Bladder microvascular endothelial cell (primary cell): ENCODE results near the gene PSMB7. TPM values are rescaled to one million over a fixed set of nuclear protein-coding genes. Genes with fewer than 3 reads are reported as not detected.

Experiments used
- total RNA-seq: library from RNA; depleted of rRNA; stranded (reverse); fragments of >200 nt; gene quantifications from 2 replicates; pipeline ENCODE4 v1.2.3, GENCODE V29; 2014

Gene PSMB7
- total RNA-seq = 200 and 243 TPM in 2 replicates

DNA sequence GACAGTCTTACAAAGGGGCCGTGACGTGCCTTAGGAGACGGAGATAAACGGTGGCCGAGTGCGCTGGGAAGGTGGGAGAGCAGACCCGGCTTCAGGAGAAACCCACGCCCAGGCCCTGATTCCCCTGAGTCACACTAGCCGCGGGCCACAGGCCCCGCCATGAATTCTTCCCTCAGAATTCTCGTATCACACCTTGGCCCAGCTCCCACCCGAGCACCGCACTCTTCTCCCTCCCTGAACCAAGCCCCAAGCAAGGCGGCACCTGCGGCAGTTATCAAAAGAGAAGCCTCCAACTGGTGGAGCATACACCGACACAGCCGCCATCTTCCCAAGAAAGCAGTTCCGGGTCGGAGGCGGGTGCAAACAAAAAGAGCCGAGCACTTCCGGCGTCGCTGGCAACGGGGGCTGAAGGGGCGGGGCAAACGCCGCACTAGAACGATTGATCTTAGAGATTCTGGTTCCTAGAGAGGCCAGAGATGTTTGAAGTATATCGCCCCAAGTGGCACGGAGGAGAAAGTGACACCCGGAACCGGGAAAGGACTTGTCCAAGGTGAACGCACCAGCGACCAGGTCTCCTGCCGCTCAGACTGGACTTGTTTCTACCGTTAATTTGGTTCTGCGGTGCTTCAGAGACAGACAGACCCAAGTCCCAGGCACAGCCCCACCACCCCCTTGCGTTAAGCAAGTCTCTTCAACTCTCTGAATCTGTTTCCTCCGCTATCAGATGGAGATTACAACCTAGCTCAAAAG lies at the start of gene PSMB7:
TSS of gene PSMB7 (minus strand) at position 341 of the 750 bp plus-strand sequence. CDS start at position 324, 17 bp downstream.

DNA sequence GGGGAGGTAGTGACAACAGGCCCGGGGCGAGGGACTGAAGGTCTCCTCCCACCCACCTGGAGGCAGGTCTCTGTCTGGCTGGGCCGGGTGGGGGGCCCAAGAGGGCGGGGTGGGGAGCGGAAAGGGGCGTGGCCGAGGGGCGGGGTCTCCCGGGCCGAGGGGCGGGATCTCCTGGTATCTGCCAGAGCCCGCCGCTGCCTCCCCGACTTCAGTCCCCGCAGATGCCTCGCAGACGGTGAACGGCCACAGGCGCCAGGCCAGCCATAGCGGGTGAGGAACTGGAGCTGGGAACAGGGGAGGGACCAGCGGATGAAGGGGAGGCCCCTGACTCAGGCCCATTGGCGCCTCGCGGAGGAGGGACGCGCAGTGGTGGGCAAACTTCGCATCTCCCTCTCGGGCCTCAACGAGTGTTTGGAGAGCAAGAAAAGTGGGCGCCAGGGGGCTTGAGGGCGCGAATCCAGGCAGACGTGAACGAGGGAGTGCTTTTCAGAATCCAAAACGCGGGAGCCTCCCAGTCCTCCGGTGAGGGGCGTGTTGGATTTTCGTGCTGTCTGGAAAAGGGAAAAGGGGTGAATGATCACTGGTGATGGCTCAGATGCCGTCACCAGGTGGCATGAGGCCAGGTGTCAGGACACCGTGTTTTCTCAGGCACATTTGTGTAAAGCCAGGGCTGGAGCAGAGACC lies 35.1 kb upstream of the PSMB7 start, which contains the start of gene ADGRD2:
TSS of gene ADGRD2 (plus strand) at position 211 of the 684 bp plus-strand sequence. CDS start 1,216 bp downstream, outside the sequence.

Other genes with a start within 250 kb of the PSMB7 start
- 13.3 and 57.1 TPM in 2 replicates for gene NEK6, start 157.5 kb downstream of the PSMB7 start, total RNA-seq
- gene ADGRD2, start 35.0 kb upstream of the PSMB7 start, total RNA-seq = under 0.01 TPM in 1 of 2 replicates, not detected in the other
- gene NR5A1, start 92.0 kb upstream of the PSMB7 start, total RNA-seq = not detected in 2 replicates